ENCODE results near the gene FMR1NB. TPM values are rescaled to one million over a fixed set of nuclear protein-coding genes. Genes with fewer than 3 reads are reported as not detected.

Gene FMR1NB
- total and polyA plus RNA-seq, 2 experiments from 2014 or later: not detected

DNA sequence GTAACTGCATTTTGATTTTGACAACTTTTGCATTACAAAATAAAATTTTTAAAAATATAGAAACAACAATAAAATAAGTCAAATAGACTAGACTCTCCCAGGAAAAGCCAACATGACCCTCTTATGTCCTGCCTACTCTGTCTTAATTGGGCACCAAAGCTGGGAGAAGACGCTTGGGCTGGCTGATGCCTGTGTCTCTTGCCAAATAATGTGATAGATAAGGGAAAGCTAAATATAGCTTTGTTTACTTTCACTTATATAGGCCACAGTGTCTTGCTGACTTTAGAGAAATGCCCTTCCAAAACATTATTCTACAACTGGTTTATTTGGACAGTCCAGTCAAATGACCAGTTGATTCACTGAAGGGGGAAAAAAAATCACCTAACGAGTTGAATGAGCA is 54.2 kb downstream of the FMR1NB start:
- Histone ChIP-seq H2AFZ (no peak overlapping the region), H4K20me1 (ENCODE audit: insufficient read depth, poor library complexity, severe bottlenecking) (no peaks in the 10 kb centered on the region), H3K4me3 (no peak overlapping the region), H3K9me2 (replicated peaks; ENCODE audit: insufficient read depth) (no peaks in the 10 kb centered on the region), H3K27ac (no peak overlapping the region), H3K9me3 (ENCODE audit: low read depth) (no peaks in the 10 kb centered on the region), H3K36me3 (replicated peaks; ENCODE audit: insufficient read depth, low read depth) (no peaks in the 10 kb centered on the region), H3K4me1 (ENCODE audit: insufficient read depth) (no peaks in the 10 kb centered on the region), H3K79me2 (no peaks in the 10 kb centered on the region), H3K4me2 (no peak overlapping the region), H3K27me3 (no peaks in the 10 kb centered on the region)
- DNase-seq (ENCODE audit: low spot score): no peak
- TF ChIP-seq EZH2phosphoT487 (IDR thresholded peaks at IDR 0.05; ENCODE audit: low read depth, severe bottlenecking, unreplicated experiment): no peak
- TF ChIP-seq EZH2 (IDR thresholded peaks at IDR 0.05; ENCODE audit: borderline replicate concordance): no peak
- TF ChIP-seq, protein P1, sequence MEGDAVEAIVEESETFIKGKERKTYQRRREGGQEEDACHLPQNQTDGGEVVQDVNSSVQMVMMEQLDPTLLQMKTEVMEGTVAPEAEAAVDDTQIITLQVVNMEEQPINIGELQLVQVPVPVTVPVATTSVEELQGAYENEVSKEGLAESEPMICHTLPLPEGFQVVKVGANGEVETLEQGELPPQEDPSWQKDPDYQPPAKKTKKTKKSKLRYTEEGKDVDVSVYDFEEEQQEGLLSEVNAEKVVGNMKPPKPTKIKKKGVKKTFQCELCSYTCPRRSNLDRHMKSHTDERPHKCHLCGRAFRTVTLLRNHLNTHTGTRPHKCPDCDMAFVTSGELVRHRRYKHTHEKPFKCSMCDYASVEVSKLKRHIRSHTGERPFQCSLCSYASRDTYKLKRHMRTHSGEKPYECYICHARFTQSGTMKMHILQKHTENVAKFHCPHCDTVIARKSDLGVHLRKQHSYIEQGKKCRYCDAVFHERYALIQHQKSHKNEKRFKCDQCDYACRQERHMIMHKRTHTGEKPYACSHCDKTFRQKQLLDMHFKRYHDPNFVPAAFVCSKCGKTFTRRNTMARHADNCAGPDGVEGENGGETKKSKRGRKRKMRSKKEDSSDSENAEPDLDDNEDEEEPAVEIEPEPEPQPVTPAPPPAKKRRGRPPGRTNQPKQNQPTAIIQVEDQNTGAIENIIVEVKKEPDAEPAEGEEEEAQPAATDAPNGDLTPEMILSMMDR (IDR thresholded peaks at IDR 0.05; ENCODE audit: poor library complexity): no peak
- WGBS (ENCODE audit: low lambda C conversion rate, missing lambda C conversion rate): 67% methylated on average over 2 of the region's 2 CpGs

DNA sequence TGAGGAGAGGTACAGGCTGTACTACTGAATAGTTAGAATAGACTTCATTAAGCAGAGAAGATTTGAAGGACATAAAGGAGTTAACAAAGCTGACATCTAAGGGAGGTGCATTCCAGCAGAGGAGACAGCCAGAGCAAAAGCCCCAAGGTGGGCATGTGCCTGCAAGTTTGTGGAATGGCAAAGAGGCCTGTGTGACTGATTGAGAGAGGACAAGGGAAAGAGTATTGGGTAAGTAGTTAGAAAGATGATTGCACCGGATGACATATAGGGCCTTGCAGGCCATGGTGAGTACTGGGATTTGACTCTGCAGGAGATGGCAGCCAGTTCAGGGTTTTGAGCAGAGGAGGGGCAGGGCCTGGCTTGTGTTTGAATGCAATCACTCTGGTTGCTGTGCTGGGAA is 55.9 kb downstream of the FMR1NB start:
- Histone ChIP-seq H3K79me2 (no peaks in the 10 kb centered on the region), H3K36me3 (replicated peaks; ENCODE audit: insufficient read depth, low read depth) (no peaks in the 10 kb centered on the region), H3K4me1 (ENCODE audit: insufficient read depth) (no peaks in the 10 kb centered on the region), H3K9me3 (ENCODE audit: low read depth) (no peaks in the 10 kb centered on the region), H2AFZ (no peak overlapping the region), H3K9me2 (replicated peaks; ENCODE audit: insufficient read depth) (no peaks in the 10 kb centered on the region), H3K4me3 (no peak overlapping the region), H3K27ac (no peak overlapping the region), H3K27me3 (no peaks in the 10 kb centered on the region), H3K4me2 (no peak overlapping the region), H4K20me1 (ENCODE audit: insufficient read depth, poor library complexity, severe bottlenecking) (no peaks in the 10 kb centered on the region)
- TF ChIP-seq EZH2 (IDR thresholded peaks at IDR 0.05; ENCODE audit: borderline replicate concordance): no peak
- 100% methylated on average over 1 of the region's 1 CpG for WGBS (ENCODE audit: low lambda C conversion rate, missing lambda C conversion rate)
- no peak for DNase-seq (ENCODE audit: low spot score)

DNA sequence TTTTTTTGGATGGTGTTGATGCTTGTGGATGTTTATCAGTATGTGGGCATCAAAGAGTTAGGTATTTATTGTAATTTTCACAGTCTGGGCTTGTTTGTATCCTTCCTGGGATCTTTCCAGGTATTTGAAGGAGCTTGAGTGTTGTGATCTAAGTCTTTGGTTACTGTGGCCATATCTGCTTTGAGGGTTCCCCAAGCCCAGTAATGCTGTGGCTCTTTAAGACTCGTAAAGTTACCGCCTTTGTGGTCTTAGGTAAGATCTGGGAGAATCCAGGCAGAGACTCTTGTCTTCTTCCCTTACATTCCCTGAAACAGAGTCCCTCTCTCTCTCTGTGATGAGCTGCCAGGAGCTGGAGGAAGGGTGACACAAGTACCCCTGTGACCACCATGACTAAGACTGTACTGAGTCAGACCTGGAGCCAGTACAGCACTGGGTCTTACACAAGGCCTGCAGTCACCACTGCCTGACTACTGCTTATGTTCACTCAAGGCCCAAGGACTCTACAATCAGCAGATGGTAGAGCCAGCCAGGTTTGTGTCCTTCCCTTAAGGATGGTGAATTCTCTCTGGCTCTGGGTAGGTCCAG is 62.2 kb downstream of the FMR1NB start:
- WGBS (ENCODE audit: low lambda C conversion rate, missing lambda C conversion rate): 79% methylated on average over 2 of the region's 2 CpGs

DNA sequence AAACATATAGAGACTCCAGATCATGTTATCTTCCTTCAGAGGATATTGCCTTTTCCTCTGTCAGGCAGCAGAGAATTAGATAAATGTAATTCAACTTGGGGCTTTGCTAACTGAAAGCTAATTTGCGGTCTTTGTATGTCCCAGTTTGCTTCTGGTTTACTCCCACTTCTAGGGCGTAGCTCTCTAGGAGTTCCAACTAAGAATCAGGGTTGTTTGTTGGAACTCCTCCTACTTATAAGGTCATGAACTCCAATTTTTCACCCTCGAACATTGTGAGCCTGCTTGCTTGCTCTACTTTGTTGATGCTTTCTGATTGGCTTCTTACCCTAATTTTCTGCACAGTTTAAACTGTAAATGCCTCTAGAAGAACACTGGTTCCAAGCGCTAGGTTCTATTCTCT is 66.1 kb downstream of the FMR1NB start:
- no peaks in the 10 kb centered on the region for H3K4me1 ChIP-seq (ENCODE audit: insufficient read depth)
- no peaks in the 10 kb centered on the region for H3K9me3 ChIP-seq (ENCODE audit: low read depth)
- no peak overlapping the region for H3K4me2 ChIP-seq
- TF ChIP-seq, protein P1 (IDR thresholded peaks at IDR 0.05; ENCODE audit: poor library complexity): no peak
- no peak for TF ChIP-seq EZH2 (IDR thresholded peaks at IDR 0.05; ENCODE audit: borderline replicate concordance)
- no peak for TF ChIP-seq EZH2phosphoT487 (IDR thresholded peaks at IDR 0.05; ENCODE audit: low read depth, severe bottlenecking, unreplicated experiment)
- WGBS (ENCODE audit: low lambda C conversion rate, missing lambda C conversion rate): 80% methylated on average over 4 of the region's 4 CpGs
- H3K4me3 ChIP-seq: no peak overlapping the region
- H2AFZ ChIP-seq: no peak overlapping the region
- no peak overlapping the region for H3K27ac ChIP-seq
- H4K20me1 ChIP-seq (ENCODE audit: insufficient read depth, poor library complexity, severe bottlenecking): no peaks in the 10 kb centered on the region
- H3K9me2 ChIP-seq (replicated peaks; ENCODE audit: insufficient read depth): no peaks in the 10 kb centered on the region
- no peaks in the 10 kb centered on the region for H3K36me3 ChIP-seq (replicated peaks; ENCODE audit: insufficient read depth, low read depth)
- no peak for DNase-seq (ENCODE audit: low spot score)
- H3K79me2 ChIP-seq: no peaks in the 10 kb centered on the region
- no peaks in the 10 kb centered on the region for H3K27me3 ChIP-seq

More for the DNA sequence above, 62.2 kb downstream of the FMR1NB start:
- Histone ChIP-seq H3K79me2 (no peaks in the 10 kb centered on the region), H3K27me3 (no peaks in the 10 kb centered on the region), H3K9me2 (replicated peaks; ENCODE audit: insufficient read depth) (no peaks in the 10 kb centered on the region), H3K27ac (no peak overlapping the region), H3K9me3 (ENCODE audit: low read depth) (no peaks in the 10 kb centered on the region), H4K20me1 (ENCODE audit: insufficient read depth, poor library complexity, severe bottlenecking) (no peaks in the 10 kb centered on the region), H2AFZ (no peak overlapping the region), H3K4me2 (no peak overlapping the region), H3K4me3 (no peak overlapping the region), H3K4me1 (ENCODE audit: insufficient read depth) (no peaks in the 10 kb centered on the region), H3K36me3 (replicated peaks; ENCODE audit: insufficient read depth, low read depth) (no peaks in the 10 kb centered on the region)
- no peak for TF ChIP-seq EZH2 (IDR thresholded peaks at IDR 0.05; ENCODE audit: borderline replicate concordance)
- TF ChIP-seq, protein P1 (IDR thresholded peaks at IDR 0.05; ENCODE audit: poor library complexity): no peak
- no peak for TF ChIP-seq EZH2phosphoT487 (IDR thresholded peaks at IDR 0.05; ENCODE audit: low read depth, severe bottlenecking, unreplicated experiment)
- no peak for DNase-seq (ENCODE audit: low spot score)

Data from hepatocyte (in vitro differentiated cells).